Measurements from ENCODE around the gene DIP2C.
"Not testable (repeated sequence)": the region's sequence is repeated elsewhere in the genome, so short reads cannot be mapped to it uniquely, and the experiment has no call there.

DIP2C gene

GRCh38 chr10:607545-608185 is 81.8 kb downstream of the DIP2C start:
- DNase-seq: no peak

GRCh38 chr10:606762-607544 is 82.5 kb downstream of the DIP2C start:
- no peak for DNase-seq

- no peak for DNase-seq
These were observed 83.7 kb downstream of the DIP2C start for GRCh38 chr10:605632-606325.

- no peak for DNase-seq
These were observed 84.5 kb downstream of the DIP2C start for GRCh38 chr10:604716-605631.

GRCh38 chr10:603745-604144 is 85.7 kb downstream of the DIP2C start:
- DNase-seq: no peak

- no peak for DNase-seq
These were observed 87.0 kb downstream of the DIP2C start for GRCh38 chr10:602391-603005.

GRCh38 chr10:601660-601963 is 87.9 kb downstream of the DIP2C start:
- DNase-seq: no peak

GRCh38 chr10:600876-601659 is 88.4 kb downstream of the DIP2C start:
- DNase-seq: no peak

- DNase-seq: no peak
These were observed 89.2 kb downstream of the DIP2C start for GRCh38 chr10:600234-600633.

GRCh38 chr10:599767-600166 is 89.7 kb downstream of the DIP2C start:
- DNase-seq: no peak

GRCh38 chr10:598415-599170 is 90.9 kb downstream of the DIP2C start:
- DNase-seq: no peak

- no peak for DNase-seq
These were observed 91.5 kb downstream of the DIP2C start for GRCh38 chr10:597976-598375.

- DNase-seq: no peak
These were observed 92.6 kb downstream of the DIP2C start for GRCh38 chr10:596725-597345.

- DNase-seq: not testable (repeated sequence)
These were observed 93.3 kb downstream of the DIP2C start for GRCh38 chr10:596131-596530.

- DNase-seq: no peak
These were observed 94.0 kb downstream of the DIP2C start for GRCh38 chr10:595473-595872.

- no peak for DNase-seq
These were observed 94.7 kb downstream of the DIP2C start for GRCh38 chr10:594584-595270.

- DNase-seq: no peak
These were observed 95.5 kb downstream of the DIP2C start for GRCh38 chr10:593901-594457.

GRCh38 chr10:593421-593820 is 96.0 kb downstream of the DIP2C start:
- no peak for DNase-seq

GRCh38 chr10:593016-593415 is 96.5 kb downstream of the DIP2C start:
- no peak for DNase-seq

GRCh38 chr10:591646-592045 is 97.8 kb downstream of the DIP2C start:
- DNase-seq: no peak
